ENCODE results near the gene DOCK1. TPM values are rescaled to one million over a fixed set of nuclear protein-coding genes. Genes with fewer than 3 reads are reported as not detected.

The DOCK1 gene
- total RNA-seq, 4 donors from 2014 or later = 4.3 to 6.0 (median 4.8) TPM

DNA sequence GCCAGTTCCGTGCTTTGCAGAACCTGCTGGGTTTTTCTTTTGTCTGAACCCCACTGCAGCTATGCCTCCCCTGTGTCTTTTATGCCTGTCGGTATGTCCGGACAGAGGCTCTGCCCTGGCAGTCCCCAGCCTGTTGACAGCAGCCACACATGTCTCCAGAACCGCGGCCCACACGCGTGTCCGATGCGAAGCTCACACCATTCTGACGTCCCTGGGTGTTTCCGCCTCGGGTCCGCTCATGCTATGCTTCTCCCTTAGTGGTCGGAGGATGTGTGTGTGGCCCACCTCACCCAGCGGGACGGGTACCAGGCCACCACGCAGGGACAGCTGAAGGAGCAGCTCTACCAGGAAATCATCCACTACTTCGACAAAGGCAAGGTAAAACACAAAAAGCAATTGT, 479.3 kb downstream of the DOCK1 start:
- in situ Hi-C loops (cut with MboI; ENCODE audit: low sequenced_read_pairs in 4 of 4) = no loop called here
- Histone ChIP-seq H3K4me1 (no peaks in the 10 kb centered on the region), H3K27me3 (no peaks in the 10 kb centered on the region), H3K27ac (no peak overlapping the region), H3K4me3 (no peak overlapping the region), H3K36me3 (no peaks in the 10 kb centered on the region), H3K9me3 (no peaks in the 10 kb centered on the region)
- no peak for DNase-seq
- no peak for TF ChIP-seq POLR2A (IDR thresholded peaks at IDR 0.05)
- TF ChIP-seq, protein P1, sequence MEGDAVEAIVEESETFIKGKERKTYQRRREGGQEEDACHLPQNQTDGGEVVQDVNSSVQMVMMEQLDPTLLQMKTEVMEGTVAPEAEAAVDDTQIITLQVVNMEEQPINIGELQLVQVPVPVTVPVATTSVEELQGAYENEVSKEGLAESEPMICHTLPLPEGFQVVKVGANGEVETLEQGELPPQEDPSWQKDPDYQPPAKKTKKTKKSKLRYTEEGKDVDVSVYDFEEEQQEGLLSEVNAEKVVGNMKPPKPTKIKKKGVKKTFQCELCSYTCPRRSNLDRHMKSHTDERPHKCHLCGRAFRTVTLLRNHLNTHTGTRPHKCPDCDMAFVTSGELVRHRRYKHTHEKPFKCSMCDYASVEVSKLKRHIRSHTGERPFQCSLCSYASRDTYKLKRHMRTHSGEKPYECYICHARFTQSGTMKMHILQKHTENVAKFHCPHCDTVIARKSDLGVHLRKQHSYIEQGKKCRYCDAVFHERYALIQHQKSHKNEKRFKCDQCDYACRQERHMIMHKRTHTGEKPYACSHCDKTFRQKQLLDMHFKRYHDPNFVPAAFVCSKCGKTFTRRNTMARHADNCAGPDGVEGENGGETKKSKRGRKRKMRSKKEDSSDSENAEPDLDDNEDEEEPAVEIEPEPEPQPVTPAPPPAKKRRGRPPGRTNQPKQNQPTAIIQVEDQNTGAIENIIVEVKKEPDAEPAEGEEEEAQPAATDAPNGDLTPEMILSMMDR (IDR thresholded peaks at IDR 0.05 in 4 of 5, conservative IDR thresholded peaks at IDR 0.05 in 1 of 5) = no peak
- intact Hi-C loops (cut with DNase I; ENCODE audit: low total_unique reads) = no loop called here
- ATAC-seq = no peak

DNA sequence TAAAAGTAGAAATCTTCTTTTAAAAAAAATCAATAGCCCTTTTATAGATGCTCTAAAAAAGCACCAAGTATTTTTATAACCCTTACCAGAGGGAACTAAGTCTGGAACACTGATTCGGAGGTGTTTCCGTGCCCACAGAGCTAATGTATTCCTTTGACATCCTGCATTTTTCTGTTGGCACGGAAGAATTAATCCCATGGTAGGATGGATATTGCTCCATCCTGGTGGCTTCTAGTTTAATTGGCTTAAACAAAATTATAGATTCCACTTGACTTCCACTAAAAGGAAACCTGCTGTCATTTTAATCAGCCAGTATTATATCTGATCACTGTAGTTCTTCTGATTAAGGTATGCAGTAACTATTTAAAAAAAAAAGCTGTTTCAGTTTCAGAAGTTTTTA, 479.8 kb downstream of the DOCK1 start:
- in situ Hi-C loops (cut with MboI; ENCODE audit: low sequenced_read_pairs in 4 of 4) = no loop called here
- DNase-seq (no peak), ATAC-seq (no peak)
- no peaks in the 10 kb centered on the region for H3K4me1 ChIP-seq
- no peaks in the 10 kb centered on the region for H3K27me3 ChIP-seq
- no peak overlapping the region for H3K4me3 ChIP-seq
- intact Hi-C loops (cut with DNase I; ENCODE audit: low total_unique reads) = no loop called here
- no peaks in the 10 kb centered on the region for H3K9me3 ChIP-seq
- TF ChIP-seq POLR2A (IDR thresholded peaks at IDR 0.05) = no peak
- no peaks in the 10 kb centered on the region for H3K36me3 ChIP-seq
- H3K27ac ChIP-seq = no peak overlapping the region

GRCh38 chr10:127386606-127387327, 481.5 kb downstream of the DOCK1 start:
- H3K27me3 ChIP-seq = no peaks in the 10 kb centered on the region
- H3K4me1 ChIP-seq = no peaks in the 10 kb centered on the region
- H3K9me3 ChIP-seq = no peaks in the 10 kb centered on the region
- H3K4me3 ChIP-seq = no peak overlapping the region
- TF ChIP-seq POLR2A (IDR thresholded peaks at IDR 0.05) = no peak
- TF ChIP-seq, protein P1 (IDR thresholded peaks at IDR 0.05 in 4 of 5, conservative IDR thresholded peaks at IDR 0.05 in 1 of 5) = no peak
- DNase-seq = no peak
- no peak for ATAC-seq
- no peaks in the 10 kb centered on the region for H3K36me3 ChIP-seq
- no peak overlapping the region for H3K27ac ChIP-seq
- in situ Hi-C loops (cut with MboI; ENCODE audit: low sequenced_read_pairs in 4 of 4) = no loop called here
- intact Hi-C loops (cut with DNase I; ENCODE audit: low total_unique reads) = no loop called here

DNA sequence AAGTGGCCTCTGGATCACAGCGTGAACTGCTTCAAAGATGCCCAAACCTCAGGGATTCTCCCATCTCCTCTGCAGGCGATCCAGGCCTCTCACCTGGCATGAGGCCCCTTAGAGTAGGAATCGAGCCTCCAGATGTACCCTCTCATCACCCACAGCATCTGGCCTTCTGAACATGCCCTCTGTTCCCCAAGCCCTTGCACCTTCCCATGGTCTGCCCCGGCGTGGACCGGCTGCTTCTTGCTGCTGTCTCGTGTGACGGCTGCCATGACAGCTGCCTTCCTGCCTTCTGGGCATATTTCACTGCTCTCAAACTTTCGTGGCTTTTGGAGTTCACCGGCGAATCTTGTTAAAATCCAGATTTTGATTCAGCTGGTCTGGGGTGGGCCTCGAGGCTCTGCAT, 486.6 kb downstream of the DOCK1 start:
- Histone ChIP-seq H3K9me3 (no peaks in the 10 kb centered on the region), H3K27me3 (no peaks in the 10 kb centered on the region), H3K36me3 (no peaks in the 10 kb centered on the region), H3K4me1 (no peaks in the 10 kb centered on the region), H3K4me3 (no peak overlapping the region), H3K27ac (no peak overlapping the region)
- ATAC-seq (no peak), DNase-seq (no peak)
- TF ChIP-seq, protein P1 (IDR thresholded peaks at IDR 0.05 in 4 of 5, conservative IDR thresholded peaks at IDR 0.05 in 1 of 5) = no peak
- no peak for TF ChIP-seq POLR2A (IDR thresholded peaks at IDR 0.05)
- intact Hi-C loops (cut with DNase I; ENCODE audit: low total_unique reads) = no loop called here
- in situ Hi-C loops (cut with MboI; ENCODE audit: low sequenced_read_pairs in 4 of 4) = no loop called here

DNA sequence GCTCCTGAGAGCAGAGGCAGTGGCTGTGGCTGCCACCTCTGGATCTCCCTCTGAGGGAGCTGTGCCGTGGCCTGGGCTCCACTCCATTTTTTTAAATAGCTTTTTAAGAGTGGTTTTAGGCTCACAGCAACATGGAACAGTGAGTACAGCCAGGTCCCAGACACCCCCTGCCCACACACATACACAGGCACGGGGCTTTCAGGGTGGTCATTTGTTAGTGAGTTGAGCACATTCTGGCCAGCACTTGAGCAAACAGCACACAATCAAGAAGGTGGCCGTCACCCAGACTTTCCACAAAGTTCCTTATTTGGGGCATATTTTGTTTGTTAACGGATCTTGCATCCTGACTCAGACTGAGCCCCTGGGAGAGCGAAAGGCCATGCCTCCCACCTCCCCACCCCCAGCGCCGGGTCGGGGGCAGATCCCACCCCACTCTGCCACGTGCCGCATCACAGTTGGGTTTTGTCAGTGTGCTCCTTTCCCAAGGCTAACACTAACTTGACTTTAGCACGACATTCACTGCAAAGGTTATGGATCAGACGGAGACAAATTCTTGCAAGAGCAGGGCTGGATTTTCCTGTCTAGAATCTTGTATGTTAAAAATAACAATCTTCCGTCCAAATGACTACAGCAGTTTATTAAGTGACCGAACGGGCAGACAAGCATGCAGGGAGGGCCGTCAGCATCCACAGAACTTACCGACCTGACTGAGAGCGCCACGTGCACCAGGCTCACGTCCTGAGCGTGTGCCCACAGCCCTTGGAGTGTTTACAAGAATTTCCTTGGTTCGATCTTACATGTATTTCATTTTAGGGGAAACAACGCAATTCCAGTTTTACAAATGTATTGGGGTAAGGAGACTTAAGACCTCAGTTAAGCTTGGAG, 487.4 kb downstream of the DOCK1 start:
- Histone ChIP-seq H3K4me3 (no peak overlapping the region), H3K4me1 (no peaks in the 10 kb centered on the region), H3K36me3 (no peaks in the 10 kb centered on the region), H3K9me3 (no peaks in the 10 kb centered on the region), H3K27me3 (no peaks in the 10 kb centered on the region), H3K27ac (no peak overlapping the region)
- TF ChIP-seq, protein P1 (IDR thresholded peaks at IDR 0.05 in 4 of 5, conservative IDR thresholded peaks at IDR 0.05 in 1 of 5) = no peak
- TF ChIP-seq POLR2A (IDR thresholded peaks at IDR 0.05) = no peak
- in situ Hi-C loops (cut with MboI; ENCODE audit: low sequenced_read_pairs in 4 of 4) = no loop called here
- intact Hi-C loops (cut with DNase I; ENCODE audit: low total_unique reads) = no loop called here
- DNase-seq = no peak
- ATAC-seq = no peak

All from gastrocnemius medialis (tissue), 4 donors.